Measurements from ENCODE around the gene GAL.

The GAL gene

DNA sequence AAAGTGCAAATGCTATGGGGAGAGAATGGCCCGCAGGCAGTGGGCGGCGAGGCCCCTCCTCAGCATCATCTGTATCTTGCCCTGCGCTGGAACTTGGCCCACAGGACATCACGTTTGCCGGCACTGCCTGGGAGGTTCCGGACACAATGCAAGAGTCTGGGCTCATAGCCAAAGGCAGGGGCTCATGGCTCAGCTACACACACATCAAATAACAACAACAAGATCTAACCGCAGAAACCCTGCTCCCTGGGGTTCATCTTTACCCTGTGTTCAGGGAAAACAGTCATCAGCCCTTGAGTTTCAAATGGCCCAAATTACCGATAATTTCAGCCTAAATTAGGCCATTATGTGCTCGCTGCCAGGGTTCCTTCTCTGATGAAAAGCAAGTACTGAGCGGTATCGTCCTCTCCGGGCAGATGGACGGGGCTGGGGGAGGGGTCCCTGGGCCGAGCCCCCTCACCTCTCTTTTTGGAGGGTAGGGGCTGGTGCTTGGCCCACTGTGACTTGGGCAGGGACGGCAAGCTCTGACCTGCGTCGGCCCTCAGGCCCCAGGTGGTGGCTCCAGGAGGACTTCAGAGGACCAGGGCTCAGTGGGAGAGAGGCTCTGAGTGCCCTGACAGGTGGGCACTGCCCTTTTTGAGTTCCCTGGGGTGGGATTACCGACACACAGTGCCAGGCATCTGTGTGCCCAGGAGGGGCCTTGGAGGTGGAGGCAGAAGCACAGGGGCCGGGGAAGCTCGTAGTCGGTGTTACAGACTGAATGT, 25.0 kb upstream of the GAL start:
- DNase-seq = peak; percentile 86

DNA sequence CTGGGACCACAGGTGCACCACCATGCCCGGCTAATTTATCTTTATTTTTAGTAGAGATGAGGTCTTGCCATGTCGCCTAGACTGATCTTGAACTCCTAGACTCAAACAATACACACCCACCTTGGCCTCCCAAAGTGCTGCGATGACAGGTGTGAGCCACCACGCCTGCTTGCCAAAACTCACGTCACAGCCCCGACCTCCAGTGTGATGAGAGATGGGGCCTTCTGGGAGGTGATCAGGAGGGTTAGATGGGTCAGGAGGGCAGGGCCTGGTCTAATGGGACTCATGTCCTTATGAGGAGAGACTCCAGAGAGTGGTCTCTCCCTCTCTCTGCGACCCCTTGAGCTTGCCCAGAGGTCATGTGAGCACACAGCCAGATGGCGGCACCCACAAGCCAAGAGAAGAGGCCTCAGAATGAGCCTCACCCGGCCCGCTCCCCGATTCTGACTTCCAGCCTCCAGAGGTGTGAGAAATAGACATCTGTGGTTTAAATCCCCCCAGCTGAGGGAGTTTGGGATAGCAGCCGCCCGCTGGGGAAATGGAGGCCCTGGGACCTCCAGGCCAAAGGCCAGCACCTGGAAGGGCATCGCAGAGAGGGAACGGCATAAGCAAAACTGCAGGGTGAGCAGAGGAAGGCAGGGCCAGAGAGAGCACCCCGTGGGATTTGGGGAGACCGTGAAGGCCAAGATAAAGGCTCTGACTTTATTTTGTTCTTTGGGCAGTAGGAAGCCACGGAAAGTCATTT, 24.1 kb upstream of the GAL start:
- no peak for DNase-seq

DNA sequence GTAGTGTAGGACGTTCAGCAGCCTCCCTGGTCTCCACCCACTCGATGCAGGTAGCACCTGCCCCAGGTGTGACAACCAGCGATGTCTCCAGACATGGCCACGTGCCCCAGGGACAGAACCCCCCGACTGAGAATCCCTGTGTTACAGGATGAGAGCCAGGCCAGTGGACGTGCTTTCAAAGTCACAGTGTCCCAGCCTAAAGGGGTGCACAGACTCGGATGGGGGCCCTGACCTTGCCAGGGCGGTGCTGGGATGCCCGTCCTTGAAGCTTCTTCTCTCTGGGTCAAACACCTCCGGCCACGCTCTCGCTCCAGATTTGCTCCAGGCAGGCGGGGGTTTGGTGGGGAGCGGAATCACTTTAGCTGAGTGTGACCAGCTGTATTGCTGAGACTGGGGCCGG, 23.3 kb upstream of the GAL start:
- DNase-seq = no peak

DNA sequence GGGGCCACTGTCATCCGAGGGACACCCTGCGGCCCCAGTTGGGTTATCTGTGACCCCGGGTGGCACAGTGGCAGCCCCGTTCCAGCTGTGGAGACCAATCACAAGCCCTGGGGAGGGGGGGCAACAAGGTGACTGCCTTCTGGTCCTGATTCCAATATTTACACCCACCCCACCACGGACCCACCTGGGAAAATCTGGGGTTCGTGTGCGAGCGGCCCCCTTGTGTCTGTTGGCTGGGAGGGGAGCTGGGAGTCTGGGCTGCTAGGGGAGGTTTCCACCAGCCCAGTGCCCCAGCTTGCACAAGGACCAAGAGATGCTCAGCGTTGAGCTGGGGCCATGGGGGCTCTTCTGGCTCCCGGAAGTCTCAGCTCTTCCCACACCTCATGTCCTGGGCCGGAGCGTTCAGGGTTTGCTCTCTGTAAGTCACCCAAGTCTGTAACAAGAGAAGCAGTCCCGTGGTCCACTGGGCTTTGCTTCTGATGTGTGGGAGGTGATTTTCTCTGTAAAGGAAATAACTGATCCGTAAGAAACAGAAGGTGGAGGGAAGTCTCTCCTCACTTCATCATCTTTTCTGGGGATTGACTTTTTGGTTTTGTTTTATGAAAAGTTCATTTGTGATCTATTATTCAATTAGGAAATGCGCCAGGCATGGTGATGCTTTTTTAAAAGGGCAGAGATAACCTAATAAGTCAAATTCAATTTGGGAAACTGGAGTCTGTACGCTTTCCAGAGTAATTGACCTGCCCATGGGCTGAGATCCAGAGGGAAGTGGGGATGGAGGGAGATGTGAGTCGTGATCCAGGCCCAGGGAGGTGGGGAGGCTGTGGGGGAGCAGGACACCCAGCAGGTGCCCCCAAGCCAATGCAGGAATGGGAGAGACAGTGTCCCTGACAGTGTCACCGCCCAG, 22.4 kb upstream of the GAL start:
- no peak for DNase-seq

DNA sequence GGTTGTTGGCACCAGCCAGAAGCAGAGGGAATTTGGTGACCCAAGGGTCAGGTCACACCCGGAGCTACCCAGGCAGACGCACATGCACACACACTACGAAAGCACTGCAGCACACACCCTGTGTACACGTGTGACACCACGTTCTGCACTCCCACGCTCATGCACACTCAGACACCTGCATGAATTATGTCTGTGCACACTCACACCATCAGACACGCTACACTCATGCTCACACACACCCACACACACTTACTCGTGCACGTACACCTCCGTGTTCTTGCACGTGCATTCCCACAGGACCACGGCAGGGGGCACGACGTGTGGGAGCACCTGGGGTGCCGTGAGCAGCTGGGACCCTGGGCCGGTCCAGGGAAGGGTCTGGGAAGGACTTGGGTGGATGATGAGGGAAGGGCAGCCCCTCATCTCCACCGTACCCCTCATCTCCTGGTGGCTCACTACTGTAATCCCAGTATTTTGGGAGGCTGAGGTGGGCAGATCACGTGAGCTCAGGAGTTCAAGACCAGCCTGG, 20.8 kb upstream of the GAL start:
- no peak for DNase-seq

DNA sequence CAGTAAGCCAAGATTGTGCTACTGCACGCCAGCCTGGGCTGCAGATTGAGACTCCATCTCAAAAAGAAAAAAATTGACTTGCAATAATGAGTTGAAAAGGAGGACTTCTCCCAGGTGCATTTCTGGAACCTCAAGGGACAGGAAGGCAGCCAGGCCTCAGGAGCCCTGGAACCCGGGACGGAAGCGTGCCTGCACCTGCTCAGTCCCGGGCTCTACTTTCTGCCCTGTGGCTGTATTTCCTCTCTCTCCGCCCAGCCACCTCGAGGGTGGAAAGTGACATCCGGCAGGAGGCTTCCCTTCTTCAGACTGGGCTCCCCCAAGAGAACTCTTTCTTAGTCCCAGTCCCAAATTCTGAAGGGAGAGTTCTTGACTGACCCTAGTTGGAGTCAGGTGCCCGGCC, 20.2 kb upstream of the GAL start:
- DNase-seq = no peak

DNA sequence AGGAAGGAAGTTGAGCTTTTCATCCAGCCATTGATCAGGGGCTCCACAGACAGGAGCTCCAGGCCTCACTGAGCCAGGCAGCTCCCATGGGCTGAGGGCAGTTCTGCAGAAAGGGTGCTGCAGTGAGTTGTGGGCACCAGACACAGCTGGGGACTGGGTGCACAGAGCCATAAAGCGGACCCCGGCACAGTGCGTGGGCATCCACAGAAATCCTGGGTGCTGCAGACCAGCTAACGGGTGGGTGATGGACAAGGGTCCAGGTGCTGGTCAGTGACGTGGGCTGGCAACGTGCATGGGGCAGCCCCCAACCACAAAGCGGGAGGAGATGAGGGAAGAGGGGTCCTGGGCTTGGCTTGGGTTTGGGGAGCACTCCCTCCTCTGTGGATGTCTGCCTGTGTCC, 19.4 kb upstream of the GAL start:
- no peak for DNase-seq

DNA sequence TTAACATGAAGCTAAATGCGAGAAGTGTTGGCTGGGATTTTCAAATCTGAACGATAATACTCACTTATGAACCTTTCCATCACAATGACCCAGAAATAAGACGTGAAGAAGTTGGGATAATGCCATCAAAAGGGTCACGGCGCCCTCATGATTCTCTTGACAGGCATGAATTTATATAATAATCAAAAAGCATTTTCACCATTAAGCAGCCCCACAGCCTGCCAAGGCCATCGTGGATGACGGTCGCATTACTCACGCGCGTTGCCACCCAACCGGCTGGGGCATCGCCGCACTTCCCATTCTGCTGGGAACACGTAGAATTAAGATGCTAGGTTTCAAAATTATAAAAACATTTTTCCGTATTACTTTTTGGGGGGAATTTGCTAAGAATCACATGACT, 18.9 kb upstream of the GAL start:
- DNase-seq = no peak

DNA sequence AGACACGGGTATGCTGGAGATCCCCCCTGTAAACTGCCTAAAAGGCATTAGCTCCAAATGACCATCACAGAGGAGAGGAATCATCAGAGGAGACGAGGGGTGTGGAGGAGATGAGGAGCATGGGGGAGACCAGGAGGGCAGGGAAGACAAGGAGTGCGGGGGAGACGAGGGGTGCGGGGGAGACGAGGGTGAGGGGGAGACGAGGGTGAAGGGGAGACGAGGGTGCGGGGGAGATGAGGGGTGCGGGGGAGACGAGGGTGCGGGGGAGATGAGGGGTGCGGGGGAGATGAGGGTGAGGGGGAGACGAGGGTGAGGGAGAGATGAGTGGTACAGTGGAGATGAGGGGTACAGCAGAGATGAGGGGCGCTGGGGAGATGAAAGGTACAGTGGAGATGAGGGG, 17.5 kb upstream of the GAL start:
- no peak for DNase-seq

DNA sequence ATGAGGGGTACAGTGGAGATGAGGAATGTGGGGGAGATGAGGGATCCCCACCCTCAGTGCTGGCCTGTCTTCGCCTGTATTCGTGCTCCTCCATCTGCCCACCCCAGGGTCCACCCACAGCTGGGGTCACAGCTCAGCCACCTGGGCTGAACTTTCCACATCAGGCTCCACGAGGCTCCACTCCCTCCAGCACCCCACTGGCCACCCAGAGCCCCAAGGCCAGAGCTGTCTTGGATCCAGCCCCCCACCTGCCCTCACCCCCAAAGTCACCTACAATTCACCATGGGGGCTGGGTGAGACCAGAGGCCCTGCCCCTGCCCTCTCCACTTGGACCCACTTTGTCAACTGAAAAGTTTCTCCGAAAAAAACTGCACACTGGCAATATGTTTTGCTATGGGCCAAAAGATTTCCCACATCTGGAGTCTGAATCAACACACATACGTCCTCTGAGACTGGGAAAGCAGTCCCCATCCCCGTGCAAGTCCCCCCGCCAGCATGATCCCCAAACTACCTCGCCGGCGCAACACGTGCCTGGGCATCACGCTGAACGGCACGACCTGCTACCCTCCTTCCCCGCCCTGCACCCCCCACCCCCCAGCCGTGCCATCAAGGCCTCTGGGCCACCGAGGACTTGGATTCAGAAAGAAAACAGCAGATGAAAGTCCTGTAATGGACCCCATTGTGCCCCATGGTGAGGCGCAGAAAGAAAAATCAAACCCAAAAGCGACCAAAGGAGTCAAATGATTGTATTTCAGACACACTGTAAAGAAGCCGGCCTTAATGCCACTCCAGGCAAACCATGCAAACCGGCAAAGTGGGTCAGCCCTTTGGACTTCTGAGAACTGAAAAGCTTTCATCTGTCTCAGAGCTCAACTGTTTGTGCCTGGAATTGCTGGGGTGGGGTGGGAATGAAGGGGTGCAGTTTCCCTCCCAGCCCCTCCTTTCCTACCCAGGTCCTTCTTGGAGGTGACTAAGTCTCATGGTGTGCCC, 16.5 kb upstream of the GAL start:
- no peak for DNase-seq

DNA sequence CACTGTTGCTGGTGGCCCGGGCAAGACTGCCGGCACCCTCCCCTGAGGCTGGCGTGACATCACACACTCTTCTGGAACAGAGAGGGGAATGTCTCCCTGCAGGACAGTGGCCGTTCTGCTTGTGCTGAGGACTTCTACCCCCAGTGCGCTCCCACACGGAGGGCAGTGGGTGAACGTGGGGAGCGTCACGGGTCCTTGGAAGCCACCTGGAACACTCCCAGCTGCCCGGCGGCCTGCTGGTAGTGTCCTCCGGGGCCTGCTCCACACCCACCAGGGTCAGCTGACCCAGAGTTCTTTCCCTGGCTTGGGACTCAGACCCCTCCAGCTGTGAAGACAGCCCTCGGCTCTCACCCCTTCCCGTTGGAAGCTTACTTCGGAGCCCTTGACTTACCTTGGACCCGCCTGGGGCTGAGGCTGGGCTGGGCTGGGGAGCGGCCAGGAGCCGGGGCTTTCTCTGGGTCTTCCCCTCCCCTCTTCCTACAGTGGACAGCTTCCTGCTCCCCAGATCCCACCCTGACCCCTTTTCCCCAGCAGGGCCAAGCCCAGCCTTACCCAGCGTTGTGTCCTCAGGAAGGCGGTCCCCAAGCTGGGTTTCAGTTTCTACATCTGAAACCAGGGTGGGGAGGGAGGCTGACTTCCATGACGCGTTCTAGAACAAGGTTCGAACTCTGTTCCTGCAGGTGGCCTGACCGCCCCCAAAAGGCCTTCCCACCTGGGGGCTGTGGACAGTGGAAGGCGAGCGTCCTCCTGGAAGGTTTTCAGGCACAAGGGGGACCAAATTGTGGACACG, 14.8 kb upstream of the GAL start:
- no peak for DNase-seq

DNA sequence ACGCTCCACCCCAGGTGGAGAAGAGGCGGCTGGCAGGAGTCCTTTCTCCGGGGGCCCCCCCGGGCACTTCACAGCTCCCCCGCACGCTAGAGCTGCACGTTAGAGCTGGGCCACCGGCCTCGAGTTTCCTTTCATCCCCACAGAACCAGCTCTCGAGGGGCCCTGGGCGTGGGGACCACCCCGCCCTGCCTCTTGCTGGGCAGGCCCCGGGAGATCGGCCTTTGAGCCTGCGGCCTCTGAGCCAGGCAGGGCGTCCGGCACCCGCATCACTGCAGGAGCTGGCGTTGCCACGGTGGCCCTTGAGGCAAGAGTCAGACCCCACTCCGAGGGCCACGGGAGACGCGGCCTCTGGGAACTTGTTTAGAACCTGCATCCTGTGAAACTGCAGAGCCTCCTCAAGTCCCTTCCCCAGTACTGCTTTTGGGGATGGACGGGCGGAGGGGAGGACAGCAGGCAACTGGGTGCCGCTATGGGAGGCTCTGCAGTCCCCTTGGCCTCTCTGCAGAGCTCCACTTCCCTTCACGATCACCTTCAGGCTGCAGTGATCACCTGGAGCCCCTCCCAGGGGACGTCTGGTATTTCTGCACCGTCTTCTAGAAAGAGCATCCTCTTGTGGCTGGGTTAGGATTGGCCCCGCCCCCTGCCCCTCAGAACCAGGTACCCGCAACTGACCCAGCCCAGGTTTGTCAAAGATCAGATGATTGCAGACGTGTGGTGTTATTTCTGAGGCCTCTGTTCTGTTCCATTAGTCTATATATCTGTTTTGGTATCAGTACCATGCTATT, 13.9 kb upstream of the GAL start:
- no peak for DNase-seq

DNA sequence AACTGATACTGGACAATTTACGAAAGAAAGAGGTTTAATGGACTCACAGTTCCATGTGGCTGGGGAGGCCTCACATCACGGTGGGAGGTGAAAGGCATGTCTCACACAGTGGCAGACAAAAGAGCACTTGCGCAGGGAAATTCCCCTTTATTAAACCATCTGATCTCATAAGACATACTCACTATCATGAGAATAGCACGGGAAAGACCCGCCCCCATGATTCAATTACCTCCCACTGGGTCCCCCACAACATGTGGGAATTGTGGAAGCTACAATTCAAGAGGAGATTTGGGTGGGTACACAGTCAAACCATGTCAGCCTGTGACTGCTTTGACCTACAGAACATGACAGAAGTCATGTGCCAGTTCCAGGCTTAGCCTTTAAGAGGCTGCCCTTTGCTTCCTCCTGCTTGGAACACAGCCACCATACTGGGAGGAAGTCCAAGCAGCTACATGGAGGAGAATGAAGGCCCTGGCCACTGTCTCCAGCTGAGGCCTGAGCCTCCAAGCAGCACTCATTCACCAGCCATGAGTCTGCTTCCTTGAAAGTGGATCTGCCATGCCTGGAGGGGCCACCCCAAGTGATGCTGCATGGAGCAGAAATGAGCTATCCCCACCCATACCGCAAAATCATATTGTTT, 10.9 kb upstream of the GAL start:
- no peak for DNase-seq

DNA sequence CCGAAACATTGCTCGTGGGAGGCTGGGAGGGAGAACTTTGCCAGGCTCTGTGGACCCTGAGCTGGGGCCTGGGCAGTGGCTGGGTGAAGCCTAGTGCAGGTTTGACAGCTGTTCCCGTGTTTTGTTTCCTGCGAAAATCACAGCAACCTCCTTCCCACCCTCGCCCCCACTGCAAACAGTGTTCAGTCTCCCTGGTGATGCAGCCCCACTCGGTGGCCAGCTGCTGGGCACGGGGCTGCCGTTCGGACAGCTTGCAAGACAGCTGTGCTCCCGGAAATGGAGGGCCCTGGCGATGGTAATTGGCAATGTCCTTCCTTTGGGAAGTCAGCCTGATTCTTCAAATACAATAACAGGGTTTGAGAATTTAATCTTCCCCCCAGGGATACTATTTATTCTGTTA, 10.4 kb upstream of the GAL start:
- DNase-seq = no peak

DNA sequence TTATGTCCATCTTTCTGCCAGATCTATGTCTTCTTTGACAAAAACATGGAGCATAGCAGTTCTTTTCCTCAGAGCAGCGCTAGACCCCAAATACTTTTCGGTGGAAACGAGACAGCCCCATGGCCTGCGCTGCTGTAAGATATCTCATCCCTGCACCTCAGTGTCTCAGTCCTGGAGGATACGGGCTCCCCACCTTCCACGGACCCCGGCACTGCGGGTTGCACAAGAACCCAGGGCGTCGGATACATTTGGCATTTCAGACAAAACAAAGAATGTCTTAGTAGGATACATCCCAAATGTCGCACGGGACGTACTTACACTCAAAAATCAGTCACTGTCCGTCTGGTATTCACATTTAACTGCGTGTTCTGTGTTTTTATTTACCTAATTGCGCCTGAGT, 9.9 kb upstream of the GAL start:
- DNase-seq = no peak

DNA sequence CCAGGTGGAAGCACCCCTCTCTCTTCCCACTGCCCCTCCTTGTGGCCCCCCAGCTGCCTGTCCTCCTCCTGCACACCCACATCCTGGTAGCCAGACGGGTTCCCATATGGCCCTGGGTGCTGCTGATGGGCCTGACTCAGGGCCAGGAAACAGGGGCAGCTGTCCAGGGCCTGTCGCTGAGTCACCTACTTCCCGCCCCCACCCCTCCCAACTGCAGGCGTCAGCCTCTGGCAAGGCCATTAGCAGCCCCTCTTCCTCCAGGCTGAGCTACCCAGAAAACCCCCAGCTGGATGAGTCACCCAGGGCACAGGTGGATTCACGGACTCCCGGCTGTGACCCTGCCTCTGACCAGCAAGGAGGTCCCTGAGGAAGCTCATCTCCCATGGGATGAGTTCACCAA, 6.9 kb upstream of the GAL start:
- peak; percentile 78 for DNase-seq

DNA sequence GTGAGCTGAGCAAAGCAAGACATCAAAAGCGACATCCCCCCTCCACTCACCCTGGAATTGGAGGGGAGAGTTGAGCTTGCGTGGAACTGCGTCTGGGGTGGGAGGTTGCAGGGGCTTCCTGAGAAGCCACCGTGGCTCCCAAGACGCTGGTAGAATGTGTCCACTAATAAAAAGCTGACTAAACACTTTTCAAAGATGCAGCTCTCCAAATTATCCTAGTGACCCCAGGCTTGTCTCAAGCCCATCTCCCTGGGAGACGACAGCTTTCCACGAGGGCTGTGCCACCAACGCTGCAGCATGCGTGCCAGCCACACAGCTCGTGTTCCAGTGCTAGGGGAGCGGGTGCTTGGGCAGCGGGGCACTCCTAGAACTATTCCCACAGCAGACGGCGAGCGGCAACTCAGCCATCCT, 6.3 kb upstream of the GAL start:
- no peak for DNase-seq

DNA sequence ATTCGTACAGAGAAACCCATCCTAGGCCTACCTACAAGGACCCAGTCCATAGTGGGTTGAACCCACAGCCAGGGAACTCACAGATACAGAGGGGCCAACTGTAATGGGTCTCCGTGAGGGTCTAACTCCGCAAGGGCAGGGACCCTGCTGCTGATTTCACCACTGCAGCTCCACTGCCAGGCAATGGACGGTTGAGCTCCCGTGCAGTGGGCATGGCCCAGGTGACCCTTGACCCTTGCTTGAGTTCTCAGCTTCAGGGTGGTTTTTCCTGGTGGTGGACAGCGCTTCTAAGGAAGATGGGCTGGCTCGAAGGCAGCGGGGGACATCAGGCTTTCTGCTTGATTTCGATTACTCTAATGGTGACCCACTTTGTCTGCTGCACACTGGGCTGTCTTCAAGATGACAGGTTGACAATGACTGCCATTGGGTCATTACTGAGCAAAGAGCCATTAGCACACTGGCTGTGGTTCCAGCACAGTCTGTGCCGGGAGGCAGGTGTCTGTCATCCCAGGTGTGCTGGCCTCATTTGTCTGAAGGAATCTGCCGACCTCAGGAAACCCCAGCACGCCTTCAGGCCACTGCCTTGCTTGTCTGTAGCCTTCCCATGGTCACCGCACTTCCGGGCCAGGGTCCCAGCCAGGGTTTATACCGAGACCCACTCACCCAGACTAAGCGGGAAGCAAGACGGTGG, 3.7 kb upstream of the GAL start:
- DNase-seq = no peak

DNA sequence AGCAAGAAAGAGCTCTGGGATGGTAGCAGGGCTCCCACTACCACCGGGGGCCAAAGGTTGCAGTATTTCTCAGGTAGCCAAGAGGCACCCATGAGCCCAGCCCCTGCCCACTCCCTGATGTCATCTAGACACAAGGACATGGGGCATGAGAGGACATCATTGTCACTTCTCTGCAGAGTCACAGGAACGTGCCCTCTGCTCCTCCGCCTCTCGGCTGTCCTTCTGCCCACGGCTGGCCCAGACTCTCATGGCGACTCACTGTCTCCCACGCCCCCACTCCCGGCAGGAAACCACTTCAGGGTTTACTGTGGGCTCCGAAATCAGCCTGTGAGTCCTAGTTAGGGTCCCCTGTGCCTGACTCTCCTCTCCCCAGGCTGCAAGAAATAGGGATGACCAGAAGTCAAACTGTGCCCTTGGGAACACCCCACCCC, 1.8 kb upstream of the GAL start:
- no peak for DNase-seq

Data from T1000 (cell line).